Keratinocyte (primary cell): ENCODE measurements around the gene RAD51. TPM values are rescaled to one million over a fixed set of nuclear protein-coding genes. Genes with fewer than 3 reads are reported as not detected.
A peak's percentile ranks its signal among the peaks of the same experiment; 100 is the strongest.

Experiments
- DNase-seq: peaks from one replicate; pipeline ENCODE4 v3.0.0-alpha.2; 2011; ENCODE audit warnings: low read depth, missing footprints, low spot score
- FAIRE-seq: peaks from 2 replicates; lab custom pipeline; 2011; peaks lifted over from hg19 to GRCh38; lab: Jason Lieb, UNC
- H2AFZ ChIP-seq: 2 replicates; pipeline ENCODE4 v1.6.0; 2012; ENCODE audit warnings: low read length, control low read depth, inconsistent platforms; ENCODE audit not compliant: control insufficient read depth
- H3K27ac ChIP-seq: 2 replicates; pipeline ENCODE4 v1.5.1; 2011; ENCODE audit warnings: low read length; ENCODE audit not compliant: control insufficient read depth, insufficient read depth
- H3K27me3 ChIP-seq: 3 replicates; pipeline ENCODE4 v1.6.0; 2011; ENCODE audit warnings: low read length; ENCODE audit not compliant: control insufficient read depth, insufficient read depth; ENCODE audit errors: extremely low read depth
- H3K36me3 ChIP-seq, 2 experiments: 2 replicates in 1 of 2; 3 replicates in 1 of 2; pipeline ENCODE4 v1.5.1; 2011; ENCODE audit warnings: low read length in 2 of 2, mild to moderate bottlenecking in 1 of 2; ENCODE audit not compliant: control insufficient read depth in 2 of 2, insufficient read depth in 2 of 2; ENCODE audit errors: extremely low read depth in 1 of 2
- H3K4me1 ChIP-seq: 3 replicates; pipeline ENCODE4 v1.5.1; 2011; ENCODE audit warnings: low read length; ENCODE audit not compliant: control insufficient read depth, insufficient read depth; ENCODE audit errors: extremely low read depth
- H3K4me2 ChIP-seq: 3 replicates; pipeline ENCODE4 v1.6.0; 2011; ENCODE audit warnings: low read depth, low read length; ENCODE audit not compliant: control insufficient read depth, insufficient read depth; ENCODE audit errors: extremely low read depth
- H3K4me3 ChIP-seq, 3 experiments: fragments of 200-600 bp in 1 of 3; sonication (generic) in 1 of 3; 2 replicates in 2 of 3; 3 replicates in 1 of 3; pipeline ENCODE4 v1.5.1; 2011 to 2016; ENCODE audit warnings: low read length in 3 of 3, mild to moderate bottlenecking in 3 of 3, control low read depth in 2 of 3, inconsistent platforms in 1 of 3, low read depth in 1 of 3, mixed read lengths in 1 of 3, mixed run types in 1 of 3, moderate library complexity in 1 of 3; ENCODE audit not compliant: control insufficient read depth in 2 of 3, insufficient read depth in 2 of 3; ENCODE audit errors: extremely low read depth in 1 of 3
- H3K79me2 ChIP-seq: 2 replicates; pipeline ENCODE4 v1.6.0; 2012; ENCODE audit warnings: low read length; ENCODE audit not compliant: control insufficient read depth, insufficient read depth
- H3K9ac ChIP-seq: 3 replicates; pipeline ENCODE4 v1.6.0; 2011; ENCODE audit warnings: low read length; ENCODE audit not compliant: control insufficient read depth, insufficient read depth; ENCODE audit errors: extremely low read depth
- H3K9me1 ChIP-seq: 3 replicates; pipeline ENCODE4 v1.6.0; 2011; ENCODE audit warnings: low read length; ENCODE audit not compliant: control insufficient read depth, insufficient read depth; ENCODE audit errors: extremely low read depth
- H3K9me3 ChIP-seq: 2 replicates; pipeline ENCODE4 v1.5.1; 2012; ENCODE audit warnings: low read depth, low read length; ENCODE audit not compliant: control insufficient read depth
- H4K20me1 ChIP-seq: 3 replicates; pipeline ENCODE4 v1.6.0; 2011; ENCODE audit warnings: low read length; ENCODE audit not compliant: control insufficient read depth, insufficient read depth; ENCODE audit errors: extremely low read depth
- EZH2 ChIP-seq: IDR thresholded peaks from one replicate; pipeline ENCODE4 v1.6.1; 2012; ENCODE audit warnings: inconsistent platforms, mild to moderate bottlenecking, low read length, moderate library complexity
- dilution Hi-C: fragments of 300-500 bp; cut with MboI; formaldehyde crosslinking; loops from one replicate; pipeline ENCODE4 v1.7.0; 2020; ENCODE audit warnings: low sequenced_read_pairs; ENCODE audit not compliant: extremely low pct_ligation_motif_present
- polyA plus RNA-seq, 5 experiments: library from polyadenylated mRNA; depleted of rRNA in 3 of 5; stranded (reverse) in 3 of 5; stranded (forward) in 1 of 5; unstranded in 1 of 5; fragments of >200 nt; gene quantifications; 1 replicate in 1 of 5; 2 replicates in 3 of 5; 3 replicates in 1 of 5; pipeline versions ENCODE4 v1.2.1 to v1.2.3, GENCODE V29; 2011 to 2012; ENCODE audit warnings: missing spikeins in 2 of 5, low read depth in 1 of 5, low replicate concordance in 1 of 5
- TF ChIP-seq, protein P1 (sequence below), 3 experiments: IDR thresholded peaks in 1 of 3; conservative IDR thresholded peaks in 1 of 3; optimal IDR thresholded peaks in 1 of 3; 2 replicates in 2 of 3; 3 replicates in 1 of 3; pipeline versions ENCODE3 to v1.5.1; 2011; ENCODE audit warnings: low read length in 3 of 3, mild to moderate bottlenecking in 3 of 3, moderate library complexity in 2 of 3, control low read depth in 1 of 3, inconsistent platforms in 1 of 3; ENCODE audit not compliant: insufficient read depth in 2 of 3; ENCODE audit errors: extremely low read depth in 1 of 3

The RAD51 gene
- polyA plus RNA-seq, 1 donor (not counting 4 experiments of a cell fraction or from before 2014, with no cell fraction given) = 6.9 TPM

DNA sequence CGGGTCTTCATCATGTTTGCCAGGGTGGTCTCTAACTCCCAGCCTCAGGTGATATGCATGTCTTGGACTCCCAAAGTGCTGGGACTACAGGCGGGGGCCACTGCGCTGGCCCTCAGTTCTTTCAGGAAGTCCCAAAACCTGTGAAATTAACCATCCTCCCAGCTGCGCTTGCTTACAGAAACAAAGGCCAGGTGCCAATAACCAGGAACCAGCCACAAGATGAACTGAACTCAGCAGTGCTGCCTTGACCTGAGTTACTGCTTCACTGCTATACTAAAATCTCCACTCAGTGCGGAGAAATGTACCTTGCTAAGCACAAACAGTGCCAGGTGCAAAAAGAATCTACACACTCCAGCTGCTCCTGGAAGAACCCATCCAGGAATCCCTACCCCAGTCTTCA lies 65.0 kb downstream of the RAD51 start:
- dilution Hi-C loops = no loop called here
- TF ChIP-seq, protein P1, sequence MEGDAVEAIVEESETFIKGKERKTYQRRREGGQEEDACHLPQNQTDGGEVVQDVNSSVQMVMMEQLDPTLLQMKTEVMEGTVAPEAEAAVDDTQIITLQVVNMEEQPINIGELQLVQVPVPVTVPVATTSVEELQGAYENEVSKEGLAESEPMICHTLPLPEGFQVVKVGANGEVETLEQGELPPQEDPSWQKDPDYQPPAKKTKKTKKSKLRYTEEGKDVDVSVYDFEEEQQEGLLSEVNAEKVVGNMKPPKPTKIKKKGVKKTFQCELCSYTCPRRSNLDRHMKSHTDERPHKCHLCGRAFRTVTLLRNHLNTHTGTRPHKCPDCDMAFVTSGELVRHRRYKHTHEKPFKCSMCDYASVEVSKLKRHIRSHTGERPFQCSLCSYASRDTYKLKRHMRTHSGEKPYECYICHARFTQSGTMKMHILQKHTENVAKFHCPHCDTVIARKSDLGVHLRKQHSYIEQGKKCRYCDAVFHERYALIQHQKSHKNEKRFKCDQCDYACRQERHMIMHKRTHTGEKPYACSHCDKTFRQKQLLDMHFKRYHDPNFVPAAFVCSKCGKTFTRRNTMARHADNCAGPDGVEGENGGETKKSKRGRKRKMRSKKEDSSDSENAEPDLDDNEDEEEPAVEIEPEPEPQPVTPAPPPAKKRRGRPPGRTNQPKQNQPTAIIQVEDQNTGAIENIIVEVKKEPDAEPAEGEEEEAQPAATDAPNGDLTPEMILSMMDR (optimal IDR thresholded peaks at IDR 0.05 in 1 of 3, IDR thresholded peaks at IDR 0.05 in 1 of 3, conservative IDR thresholded peaks at IDR 0.05 in 1 of 3; ENCODE audit: extremely low read depth in 1 of 3, insufficient read depth in 2 of 3, low read length in 3 of 3) = no peak
- TF ChIP-seq EZH2 = no peak
- Histone ChIP-seq H3K4me3 (no peak overlapping the region), H3K27ac (no peak overlapping the region), H3K4me2 (no peak overlapping the region), H3K36me3 (no peaks in the 10 kb centered on the region), H3K27me3 (no peaks in the 10 kb centered on the region), H4K20me1 (no peaks in the 10 kb centered on the region), H3K79me2 (peaks cover under 1% of the 10 kb centered on the region), H3K4me1 (peaks cover 24% of the 10 kb centered on the region), H3K9me3 (no peaks in the 10 kb centered on the region), H3K9me1 (no peaks in the 10 kb centered on the region), H2AFZ (no peak overlapping the region), H3K9ac (no peak overlapping the region)
- FAIRE-seq (no peak), DNase-seq (no peak)

DNA sequence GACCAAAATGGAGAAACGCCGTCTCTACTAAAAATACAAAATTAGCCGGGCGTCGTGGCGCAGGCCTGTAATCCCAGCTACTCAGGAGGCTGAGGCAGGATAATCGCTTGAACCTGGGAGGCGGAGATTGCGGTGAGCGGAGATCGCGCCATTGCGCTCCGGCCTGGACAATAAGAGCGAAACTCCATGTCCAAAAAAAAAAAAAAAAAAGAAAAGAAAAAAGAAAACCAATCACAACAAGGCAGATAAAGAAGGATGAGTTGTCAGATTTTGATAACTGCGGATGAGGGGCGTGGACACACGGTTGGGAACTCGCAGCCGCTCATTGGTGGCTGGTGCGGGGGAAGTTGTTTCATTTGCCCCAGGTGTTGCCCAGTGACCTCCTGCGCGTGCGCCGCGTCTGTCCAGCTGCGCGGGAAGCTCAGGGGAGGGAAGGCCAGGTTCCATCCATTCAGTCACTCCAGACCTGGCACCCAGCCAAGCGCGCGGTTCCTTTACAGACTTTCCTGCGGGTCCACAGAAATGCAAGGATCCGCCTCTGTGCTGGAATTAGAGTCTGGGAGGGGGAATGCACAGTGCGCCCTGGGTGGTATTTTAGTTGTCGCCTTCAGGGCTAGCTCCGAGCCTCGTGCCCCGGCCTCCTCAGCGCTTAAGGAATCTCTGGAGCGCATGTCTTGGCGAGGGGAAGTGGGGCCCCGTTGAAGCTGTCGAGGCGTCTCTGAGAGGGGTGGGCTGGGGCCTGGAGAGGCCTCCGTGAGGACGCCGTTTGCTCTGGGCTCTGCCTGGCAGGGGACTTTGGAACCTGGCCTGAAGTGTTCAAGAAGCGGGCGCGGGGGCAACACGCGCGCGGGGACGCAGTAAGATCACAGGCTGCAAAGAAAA lies 68.2 kb downstream of the RAD51 start:
- peak overlapping the region; percentile 86 for H3K4me2 ChIP-seq
- no peaks in the 10 kb centered on the region for H3K79me2 ChIP-seq
- no peak for DNase-seq
- TF ChIP-seq, protein P1 (optimal IDR thresholded peaks at IDR 0.05 in 1 of 3, IDR thresholded peaks at IDR 0.05 in 1 of 3, conservative IDR thresholded peaks at IDR 0.05 in 1 of 3; ENCODE audit: extremely low read depth in 1 of 3, insufficient read depth in 2 of 3, low read length in 3 of 3) = no peak
- no peak for TF ChIP-seq EZH2
- peak overlapping the region; percentile 55 for H3K9ac ChIP-seq
- H3K9me1 ChIP-seq = peaks cover 2% of the 10 kb centered on the region
- no peaks in the 10 kb centered on the region for H3K27me3 ChIP-seq
- peak overlapping the region; percentile 31 to 61 (median 56) for H3K4me3 ChIP-seq
- H3K27ac ChIP-seq = no peak overlapping the region
- peak overlapping the region; percentile 76 for H2AFZ ChIP-seq
- H4K20me1 ChIP-seq = no peaks in the 10 kb centered on the region
- H3K36me3 ChIP-seq = peaks cover 0 to 2% of the 10 kb centered on the region in 2 experiments
- peaks cover 47% of the 10 kb centered on the region for H3K4me1 ChIP-seq
- dilution Hi-C loops = no loop called here
- FAIRE-seq = no peak
- H3K9me3 ChIP-seq = no peaks in the 10 kb centered on the region
